Mesenchymal stem cell (in vitro differentiated cells and primary cell): ENCODE data around the gene TMEM108.

Source experiments
- DNase-seq: peaks from one replicate; pipeline ENCODE4 v3.0.0-alpha.2; 2013
- H2AFZ ChIP-seq: one replicate; pipeline ENCODE4 v1.6.1; 2013; ENCODE audit warnings: low read depth, mild to moderate bottlenecking, control low read depth, inconsistent platforms, low read length, moderate library complexity
- H2AK5ac ChIP-seq: 2 replicates; pipeline ENCODE4 v1.6.1; 2013; ENCODE audit warnings: low read length, moderate library complexity, mild to moderate bottlenecking, inconsistent platforms; ENCODE audit not compliant: severe bottlenecking
- H2BK120ac ChIP-seq: one replicate; pipeline ENCODE4 v1.6.1; 2013; ENCODE audit warnings: low read depth, mild to moderate bottlenecking, inconsistent platforms, low read length, moderate library complexity
- H2BK12ac ChIP-seq, 2 experiments: one replicate each; pipeline ENCODE4 v1.6.1; 2013; ENCODE audit warnings: inconsistent platforms in 2 of 2, low read length in 2 of 2, mild to moderate bottlenecking in 2 of 2, moderate library complexity in 2 of 2, control low read depth in 1 of 2
- H2BK15ac ChIP-seq: one replicate; pipeline ENCODE4 v1.6.1; 2013; ENCODE audit warnings: mild to moderate bottlenecking, low read depth, inconsistent platforms; ENCODE audit not compliant: poor library complexity, severe bottlenecking
- H2BK5ac ChIP-seq: 2 replicates; pipeline ENCODE4 v1.6.1; 2013; ENCODE audit warnings: low read depth, mild to moderate bottlenecking, low read length, control low read depth, inconsistent platforms; ENCODE audit not compliant: poor library complexity, severe bottlenecking
- H3K14ac ChIP-seq, 2 experiments: one replicate each; pipeline ENCODE4 v1.6.1; 2013; ENCODE audit warnings: inconsistent platforms in 2 of 2, low read length in 2 of 2, control low read depth in 1 of 2, mild to moderate bottlenecking in 1 of 2, moderate library complexity in 1 of 2
- H3K18ac ChIP-seq, 2 experiments: one replicate each; pipeline ENCODE4 v1.6.1; 2013; ENCODE audit warnings: inconsistent platforms in 2 of 2, low read length in 2 of 2, control low read depth in 1 of 2, low read depth in 1 of 2, mild to moderate bottlenecking in 1 of 2
- H3K23ac ChIP-seq, 2 experiments: one replicate each; pipeline ENCODE4 v1.6.1; 2013; ENCODE audit warnings: inconsistent platforms in 2 of 2, low read length in 2 of 2, mild to moderate bottlenecking in 2 of 2, moderate library complexity in 2 of 2, control low read depth in 1 of 2
- H3K27ac ChIP-seq: 2 replicates; pipeline ENCODE4 v1.5.1; 2013; ENCODE audit warnings: mild to moderate bottlenecking, moderate library complexity, low read length, control low read depth, inconsistent platforms; ENCODE audit not compliant: poor library complexity, severe bottlenecking
- H3K27me3 ChIP-seq, 2 experiments: 2 replicates each; pipeline versions ENCODE4 v1.6.1 to v1.7.0; 2013; ENCODE audit warnings: low read length in 2 of 2, mild to moderate bottlenecking in 2 of 2, moderate library complexity in 2 of 2, control low read depth in 1 of 2, inconsistent platforms in 1 of 2; ENCODE audit not compliant: control insufficient read depth in 1 of 2, insufficient read depth in 1 of 2
- H3K36me3 ChIP-seq, 2 experiments: 2 replicates each; pipeline versions ENCODE4 v1.6.1 to v1.7.0; 2013; ENCODE audit warnings: low read length in 2 of 2, control low read depth in 1 of 2, inconsistent platforms in 1 of 2, low read depth in 1 of 2, mild to moderate bottlenecking in 1 of 2; ENCODE audit not compliant: insufficient read depth in 2 of 2, control insufficient read depth in 1 of 2
- H3K4ac ChIP-seq, 2 experiments: one replicate each; pipeline ENCODE4 v1.6.1; 2013; ENCODE audit warnings: inconsistent platforms in 2 of 2, low read length in 2 of 2, mild to moderate bottlenecking in 2 of 2, moderate library complexity in 2 of 2, control low read depth in 1 of 2, low read depth in 1 of 2
- H3K4me1 ChIP-seq: 2 replicates; pipeline ENCODE4 v1.6.1; 2013; ENCODE audit warnings: low read depth, low read length, control low read depth; ENCODE audit not compliant: control insufficient read depth, insufficient read depth
- H3K4me2 ChIP-seq: 2 replicates; pipeline ENCODE4 v1.6.1; 2013; ENCODE audit warnings: low read length, mild to moderate bottlenecking, inconsistent platforms; ENCODE audit not compliant: poor library complexity, severe bottlenecking
- H3K4me3 ChIP-seq, 2 experiments: 2 replicates each; pipeline versions ENCODE4 v1.5.1 to v1.7.0; 2013; ENCODE audit warnings: low read length in 2 of 2, mild to moderate bottlenecking in 2 of 2, control low read depth in 1 of 2, low read depth in 1 of 2; ENCODE audit not compliant: insufficient read depth in 1 of 2
- H3K79me1 ChIP-seq: replicated peaks from 2 replicates; pipeline ENCODE4 v1.6.1; 2013; ENCODE audit warnings: mild to moderate bottlenecking, control low read depth, low read length, inconsistent platforms; ENCODE audit not compliant: poor library complexity, severe bottlenecking
- H3K9ac ChIP-seq: 2 replicates; pipeline ENCODE4 v1.7.0; 2013; ENCODE audit warnings: mild to moderate bottlenecking, low read length, moderate library complexity
- H3K9me3 ChIP-seq: 2 replicates; pipeline ENCODE4 v1.7.0; 2013; ENCODE audit warnings: mild to moderate bottlenecking, low read length; ENCODE audit not compliant: control insufficient read depth
- H4K8ac ChIP-seq: one replicate; pipeline ENCODE4 v1.6.1; 2013; ENCODE audit warnings: inconsistent platforms, mild to moderate bottlenecking, low read length, moderate library complexity
- H4K91ac ChIP-seq: one replicate; pipeline ENCODE4 v1.6.1; 2013; ENCODE audit warnings: mild to moderate bottlenecking, low read length, inconsistent platforms
- WGBS: methylation state at CpG from one replicate; pipeline ENCODE4 v1.1.7; 2013; ENCODE audit warnings: mixed read lengths; 5-methylcytosine and 5-hydroxymethylcytosine counted together

TMEM108 gene

DNA sequence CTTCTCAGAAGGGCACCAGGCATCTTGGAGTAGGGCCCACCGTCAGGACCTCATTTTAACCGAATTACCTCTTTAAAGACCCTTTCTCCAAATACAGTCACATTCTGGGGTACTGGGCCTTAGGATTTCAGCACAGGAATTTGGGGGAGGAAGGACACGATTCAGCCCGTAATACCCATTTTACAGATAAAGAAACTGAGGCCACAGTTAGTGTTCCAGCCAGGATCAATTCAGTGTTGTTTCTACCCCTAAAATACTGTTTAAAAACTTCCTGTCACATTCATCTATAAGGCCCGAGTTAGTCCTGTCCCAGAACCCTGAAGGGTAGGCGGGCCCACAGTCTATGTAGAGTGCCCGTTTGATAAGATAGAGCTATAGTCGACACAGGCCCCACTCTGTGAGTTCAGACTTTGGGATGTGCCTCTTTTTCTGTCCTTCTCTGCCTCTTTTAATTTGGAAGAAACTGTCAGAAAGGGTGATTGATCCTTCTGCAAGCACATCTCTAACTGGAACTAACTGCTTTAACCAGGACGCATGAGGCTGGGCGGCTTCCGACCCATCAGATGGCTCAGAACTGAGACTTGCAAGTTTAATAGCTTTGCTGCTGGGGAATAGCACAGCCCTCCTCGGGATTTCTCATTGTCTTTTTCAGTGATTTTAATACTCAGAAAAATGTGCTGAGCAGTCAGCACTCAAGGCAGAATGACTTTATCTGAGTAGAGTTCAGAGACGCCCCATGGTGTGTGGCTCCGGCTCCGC lies 381.1 kb downstream of the TMEM108 start:
- H3K4ac ChIP-seq, result no peak overlapping the region
- H3K18ac ChIP-seq, result no peak overlapping the region
- H4K8ac ChIP-seq, result no peak overlapping the region
- no peak overlapping the region for H2BK15ac ChIP-seq
- H2AK5ac ChIP-seq, result no peak overlapping the region
- no peaks in the 10 kb centered on the region for H3K36me3 ChIP-seq
- H2BK12ac ChIP-seq, result no peak overlapping the region
- peak overlapping the region in 1 of 2 experiments; percentile 18 for H3K4me3 ChIP-seq
- no peak overlapping the region for H3K14ac ChIP-seq
- no peak for DNase-seq
- no peak overlapping the region for H4K91ac ChIP-seq
- H2BK120ac ChIP-seq, result no peak overlapping the region
- 91% methylated on average over 15 of the region's 15 CpGs for WGBS
- no peak overlapping the region for H3K9ac ChIP-seq
- no peaks in the 10 kb centered on the region for H3K79me1 ChIP-seq
- H3K27me3 ChIP-seq, result peaks cover 9 to 21% of the 10 kb centered on the region in 2 experiments
- no peak overlapping the region for H3K23ac ChIP-seq
- peaks cover 1% of the 10 kb centered on the region for H3K4me1 ChIP-seq
- no peak overlapping the region for H2BK5ac ChIP-seq
- H3K9me3 ChIP-seq, result no peaks in the 10 kb centered on the region
- no peak overlapping the region for H3K4me2 ChIP-seq
- H2AFZ ChIP-seq, result no peak overlapping the region
- H3K27ac ChIP-seq, result no peak overlapping the region

DNA sequence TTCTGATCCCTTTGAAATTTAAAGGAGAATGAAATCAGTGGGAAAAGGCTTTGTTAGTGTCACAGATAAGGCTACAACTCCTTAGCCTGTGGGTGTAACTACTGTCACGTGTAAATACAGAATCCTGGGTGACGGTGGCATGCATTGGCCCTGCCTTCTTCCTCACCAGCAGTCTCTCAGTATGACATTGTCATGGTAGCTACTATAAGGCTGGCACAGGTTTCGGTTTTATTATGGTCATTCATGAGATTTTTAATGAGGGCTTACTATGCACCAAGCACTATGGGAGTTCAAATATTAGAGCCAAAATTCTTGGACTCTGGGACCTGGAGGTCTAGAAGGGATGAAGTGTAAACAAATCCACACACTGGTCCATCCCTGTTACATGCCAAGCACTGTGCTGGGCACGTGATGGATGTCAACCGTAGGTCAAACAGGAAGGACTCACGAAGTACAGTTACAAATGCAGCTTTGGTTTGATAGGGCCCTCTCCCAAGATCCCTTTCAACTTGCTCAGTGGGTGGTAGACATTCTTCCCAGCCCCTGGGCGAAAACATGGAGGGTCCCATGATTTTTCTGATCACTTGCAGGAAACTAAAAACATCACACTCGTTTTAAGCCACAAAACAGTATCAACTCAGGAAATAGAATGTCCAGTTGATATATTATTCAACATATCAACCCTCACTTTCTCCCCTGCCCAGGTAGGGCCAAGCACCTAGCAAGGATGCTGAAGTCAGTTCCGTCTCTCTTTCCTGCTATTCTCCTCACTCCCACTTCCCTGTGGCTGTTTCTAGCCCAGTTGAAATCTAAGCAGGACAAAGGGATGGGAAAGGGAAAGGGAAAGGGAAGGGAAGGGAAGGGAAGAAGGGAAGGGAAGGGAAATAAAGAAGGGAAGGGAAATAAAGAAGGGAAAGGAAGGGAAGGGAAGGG lies 387.0 kb downstream of the TMEM108 start:
- H2BK5ac ChIP-seq, result no peak overlapping the region
- no peak overlapping the region for H3K18ac ChIP-seq
- no peak overlapping the region for H2AFZ ChIP-seq
- no peak overlapping the region for H2AK5ac ChIP-seq
- H3K27me3 ChIP-seq, result peaks cover 12 to 25% of the 10 kb centered on the region in 2 experiments
- no peak overlapping the region for H3K23ac ChIP-seq
- H3K9me3 ChIP-seq, result no peaks in the 10 kb centered on the region
- no peak overlapping the region for H4K91ac ChIP-seq
- peaks cover 1% of the 10 kb centered on the region for H3K4me1 ChIP-seq
- no peak overlapping the region for H2BK15ac ChIP-seq
- no peak overlapping the region for H3K4me3 ChIP-seq
- no peak overlapping the region for H3K9ac ChIP-seq
- H3K4ac ChIP-seq, result no peak overlapping the region
- H4K8ac ChIP-seq, result no peak overlapping the region
- H3K79me1 ChIP-seq, result no peaks in the 10 kb centered on the region
- 84% methylated on average over 8 of the region's 9 CpGs for WGBS
- no peak for DNase-seq
- no peak overlapping the region for H3K14ac ChIP-seq
- no peak overlapping the region for H3K4me2 ChIP-seq
- no peaks in the 10 kb centered on the region for H3K36me3 ChIP-seq
- no peak overlapping the region for H3K27ac ChIP-seq
- H2BK120ac ChIP-seq, result no peak overlapping the region
- H2BK12ac ChIP-seq, result no peak overlapping the region

DNA sequence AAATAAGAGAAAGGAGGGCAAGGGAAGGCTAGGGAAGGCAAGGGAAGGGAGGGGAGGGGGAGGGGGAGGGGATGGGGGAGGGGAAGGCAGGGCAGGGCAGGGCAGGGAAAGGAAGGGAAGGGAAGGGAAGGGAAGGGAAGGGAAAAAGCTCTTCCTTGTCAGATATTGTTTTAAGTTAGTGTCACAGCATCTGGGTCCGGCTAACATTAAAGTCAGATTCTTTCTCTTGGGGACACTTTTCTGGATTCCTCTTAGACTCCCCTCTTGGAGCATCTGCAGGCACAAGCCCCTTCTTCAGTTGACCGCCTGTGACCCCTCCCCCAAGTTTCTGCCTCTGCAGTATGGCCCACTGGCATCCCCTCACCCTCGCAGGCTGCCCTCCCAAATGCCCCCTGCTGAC lies 387.7 kb downstream of the TMEM108 start:
- Histone ChIP-seq H2BK120ac (no peak overlapping the region), H3K9ac (no peak overlapping the region), H2BK15ac (no peak overlapping the region), H3K36me3 (no peaks in the 10 kb centered on the region), H4K8ac (no peak overlapping the region), H3K9me3 (no peaks in the 10 kb centered on the region), H4K91ac (no peak overlapping the region), H3K27ac (no peak overlapping the region), H3K14ac (no peak overlapping the region), H3K4me3 (no peak overlapping the region), H3K4me2 (no peak overlapping the region), H3K27me3 (peaks cover 12 to 25% of the 10 kb centered on the region in 2 experiments), H2AFZ (no peak overlapping the region), H3K4me1 (peaks cover 1% of the 10 kb centered on the region), H2AK5ac (no peak overlapping the region), H2BK12ac (no peak overlapping the region), H3K79me1 (no peaks in the 10 kb centered on the region), H3K23ac (no peak overlapping the region), H3K18ac (no peak overlapping the region), H3K4ac (no peak overlapping the region), H2BK5ac (no peak overlapping the region)
- DNase-seq, result no peak
- 88% methylated on average over 3 of the region's 3 CpGs for WGBS

DNA sequence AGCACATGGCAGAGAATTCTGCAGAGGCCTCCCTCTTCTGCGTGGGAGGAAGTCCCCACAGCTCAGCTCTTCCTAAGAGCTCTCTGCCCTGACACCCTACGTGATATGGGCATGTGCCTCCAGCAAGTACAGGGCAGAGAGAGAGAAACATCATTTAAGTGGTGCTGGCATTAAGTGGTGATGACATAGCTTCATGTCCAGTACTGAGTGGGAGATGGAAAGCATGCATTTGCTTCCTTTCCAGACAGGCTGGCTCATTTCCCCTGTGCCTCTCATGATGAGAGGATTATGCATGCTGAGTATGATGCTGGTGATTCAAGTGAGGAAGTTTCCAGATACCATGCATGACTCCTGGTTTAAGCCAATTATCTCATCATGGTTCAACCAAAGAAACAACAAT lies 388.5 kb downstream of the TMEM108 start:
- no peaks in the 10 kb centered on the region for H3K79me1 ChIP-seq
- H3K27me3 ChIP-seq, result peaks cover 12 to 25% of the 10 kb centered on the region in 2 experiments
- no peaks in the 10 kb centered on the region for H3K9me3 ChIP-seq
- no peak overlapping the region for H3K27ac ChIP-seq
- H2BK120ac ChIP-seq, result no peak overlapping the region
- DNase-seq, result peak; percentile 34
- H3K18ac ChIP-seq, result no peak overlapping the region
- no peak overlapping the region for H4K91ac ChIP-seq
- H3K36me3 ChIP-seq, result no peaks in the 10 kb centered on the region
- H3K4me1 ChIP-seq, result peaks cover 1% of the 10 kb centered on the region
- no peak overlapping the region for H3K23ac ChIP-seq
- no peak overlapping the region for H3K4ac ChIP-seq
- no peak overlapping the region for H3K9ac ChIP-seq
- H2AK5ac ChIP-seq, result no peak overlapping the region
- 94% methylated on average over 2 of the region's 2 CpGs for WGBS
- no peak overlapping the region for H2BK12ac ChIP-seq
- no peak overlapping the region for H2BK5ac ChIP-seq
- H2AFZ ChIP-seq, result no peak overlapping the region
- no peak overlapping the region for H2BK15ac ChIP-seq
- no peak overlapping the region for H4K8ac ChIP-seq
- H3K14ac ChIP-seq, result no peak overlapping the region
- no peak overlapping the region for H3K4me3 ChIP-seq
- H3K4me2 ChIP-seq, result no peak overlapping the region
